HCT116 (cell line): ENCODE results near the gene SYNJ1. TPM values are rescaled to one million over a fixed set of nuclear protein-coding genes. Genes with fewer than 3 reads are reported as not detected.

Experiments
- ATAC-seq: fragments of 200-7000 bp; cut with Tn5 transposase; 2 replicates; pipeline ENCODE4 v1.9.1; 2020; ENCODE audit warnings: mild to moderate bottlenecking, moderate library complexity
- BruUV-seq: library from RNA; stranded (reverse); fragments of 400-500 nt; replicated peaks from 2 replicates; lab custom pipeline; 2021; lab: Mats Ljungman, UMichigan
- CTCF ChIA-PET: fragments of 300-600 bp; sonication (Branson Sonifier 250); formaldehyde crosslinking; loops from one replicate; lab custom pipeline; 2021; ENCODE audit warnings: antibody characterized with exemption; lab: Charles Lee
- POLR2A ChIA-PET: fragments of 300-600, 350-600 bp; sonication (Branson Sonifier 250); formaldehyde crosslinking; loops from one replicate; lab custom pipeline; 2021; ENCODE audit warnings: antibody characterized with exemption; lab: Charles Lee
- RAD21 ChIA-PET, 2 experiments: fragments of 300-600 bp; sonication (Branson Sonifier 250); formaldehyde crosslinking; loops; one replicate each; lab custom pipeline; 2023; ENCODE audit warnings: low total read pairs in 2 of 2; ENCODE audit not compliant: uncharacterized antibody in 2 of 2, unreplicated experiment in 2 of 2, low non-redundant PET in 1 of 2; lab: Charles Lee
- DNase-seq: peaks from one replicate; pipeline ENCODE4 v3.0.0-alpha.2; 2010; ENCODE audit warnings: low read depth, low spot score
- H2AFZ ChIP-seq: fragments of 200-600 bp; shearing (Covaris generic), sonication (generic); 2 replicates; pipeline ENCODE4 v1.6.1; 2017; ENCODE audit warnings: low read depth, mixed run types, mixed read lengths, antibody characterized with exemption, low read length; ENCODE audit not compliant: poor library complexity, severe bottlenecking
- H3K27ac ChIP-seq: 2 replicates; pipeline ENCODE4 v1.5.1; 2012; ENCODE audit warnings: low read depth, low read length
- H3K27me3 ChIP-seq: fragments of 200-600 bp; sonication (generic); 2 replicates; pipeline ENCODE4 v1.6.1; 2016; ENCODE audit warnings: mixed run types, low read length, mixed read lengths; ENCODE audit not compliant: insufficient read depth
- H3K36me3 ChIP-seq, 2 experiments: fragments of 200-500 bp in 1 of 2; fragments of 200-600 bp in 1 of 2; sonication (Bioruptor generic) in 1 of 2; sonication (generic) in 1 of 2; 2 replicates each; pipeline versions ENCODE4 v1.5.1 to v1.6.1; 2014 to 2016; ENCODE audit warnings: low read length in 2 of 2, inconsistent platforms in 1 of 2, mixed read lengths in 1 of 2, mixed run types in 1 of 2; ENCODE audit not compliant: insufficient read depth in 2 of 2, control insufficient read depth in 1 of 2
- H3K4me1 ChIP-seq, 2 experiments: fragments of 200-600 bp in 1 of 2; sonication (generic) in 1 of 2; 2 replicates each; pipeline versions ENCODE4 v1.5.1 to v1.6.1; 2012 to 2017; ENCODE audit warnings: low read length in 2 of 2, inconsistent platforms in 1 of 2, mild to moderate bottlenecking in 1 of 2, mixed read lengths in 1 of 2, mixed run types in 1 of 2, moderate library complexity in 1 of 2; ENCODE audit not compliant: insufficient read depth in 2 of 2, control insufficient read depth in 1 of 2
- H3K4me2 ChIP-seq: fragments of 200-600 bp; sonication (generic); 2 replicates; pipeline ENCODE4 v1.6.1; 2017; ENCODE audit warnings: mixed run types, low read length, mixed read lengths
- H3K4me3 ChIP-seq, 2 experiments: fragments of 200-600 bp in 1 of 2; sonication (generic) in 1 of 2; replicated peaks in 1 of 2; 2 replicates each; pipeline ENCODE4 v1.5.1; 2011 to 2016; ENCODE audit warnings: low read length in 2 of 2, control low read depth in 1 of 2, low read depth in 1 of 2, mild to moderate bottlenecking in 1 of 2, mixed read lengths in 1 of 2, mixed run types in 1 of 2
- H3K79me2 ChIP-seq: fragments of 200-600 bp; sonication (generic); 2 replicates; pipeline ENCODE4 v1.6.1; 2017; ENCODE audit warnings: mild to moderate bottlenecking, mixed run types, low read length, moderate library complexity, mixed read lengths; ENCODE audit not compliant: insufficient read depth
- H3K9ac ChIP-seq: fragments of 200-600 bp; sonication (generic); 2 replicates; pipeline ENCODE4 v1.6.1; 2016; ENCODE audit warnings: low read length, mixed read lengths
- H3K9me2 ChIP-seq: fragments of 200-600 bp; sonication (generic), shearing (Covaris generic); 2 replicates; pipeline ENCODE4 v1.6.1; 2017; ENCODE audit warnings: mixed run types, mild to moderate bottlenecking, moderate library complexity; ENCODE audit not compliant: insufficient read depth
- H3K9me3 ChIP-seq, 2 experiments: fragments of 200-500 bp in 1 of 2; fragments of 200-600 bp in 1 of 2; sonication (Bioruptor generic) in 1 of 2; sonication (generic) in 1 of 2; 2 replicates each; pipeline ENCODE4 v1.6.1; 2014 to 2017; ENCODE audit warnings: low read length in 2 of 2, mixed read lengths in 2 of 2, inconsistent platforms in 1 of 2, low read depth in 1 of 2, mild to moderate bottlenecking in 1 of 2, mixed run types in 1 of 2, moderate library complexity in 1 of 2; ENCODE audit not compliant: control insufficient read depth in 1 of 2, insufficient read depth in 1 of 2
- H4K20me1 ChIP-seq: fragments of 200-600 bp; sonication (generic), shearing (Covaris generic); 2 replicates; pipeline ENCODE4 v1.6.1; 2017; ENCODE audit warnings: mixed run types, mild to moderate bottlenecking, moderate library complexity; ENCODE audit not compliant: insufficient read depth
- ATF3 ChIP-seq: IDR thresholded peaks from 2 replicates; pipeline ENCODE4 v1.6.1; 2012
- CBX3 ChIP-seq: IDR thresholded peaks from 2 replicates; pipeline ENCODE4 v1.6.1; 2012; ENCODE audit warnings: low read depth
- EGR1 ChIP-seq: IDR thresholded peaks from 2 replicates; pipeline ENCODE4 v1.6.1; 2012; ENCODE audit warnings: low read depth
- ELF1 ChIP-seq: IDR thresholded peaks from 2 replicates; pipeline ENCODE4 v1.6.1; 2012; ENCODE audit warnings: low read depth, borderline replicate concordance
- EZH2phosphoT487 ChIP-seq: fragments of 200-600 bp; IDR thresholded peaks from 2 replicates; pipeline ENCODE4 v1.6.1; 2018; ENCODE audit warnings: antibody characterized with exemption, borderline replicate concordance
- JUND ChIP-seq: IDR thresholded peaks from 2 replicates; pipeline ENCODE4 v1.6.1; 2012
- POLR2A ChIP-seq: IDR thresholded peaks from 2 replicates; pipeline ENCODE4 v1.7.0; 2011; ENCODE audit warnings: borderline replicate concordance; ENCODE audit not compliant: insufficient read depth, insufficient read length; ENCODE audit errors: extremely low read depth
- RAD21 ChIP-seq: IDR thresholded peaks from 2 replicates; pipeline ENCODE4 v1.6.1; 2012; ENCODE audit warnings: low read depth, mild to moderate bottlenecking
- REST ChIP-seq: IDR thresholded peaks from 2 replicates; pipeline ENCODE4 v1.6.1; 2012; ENCODE audit warnings: low read depth
- SIN3A ChIP-seq: IDR thresholded peaks from 2 replicates; pipeline ENCODE4 v1.6.1; 2012; ENCODE audit warnings: low read depth
- TCF7L2 ChIP-seq: IDR thresholded peaks from 2 replicates; pipeline ENCODE4 v1.7.0; 2011; ENCODE audit warnings: borderline replicate concordance, inconsistent platforms; ENCODE audit not compliant: insufficient read depth, insufficient read length; ENCODE audit errors: extremely low read depth
- ZBTB33 ChIP-seq: IDR thresholded peaks from 2 replicates; pipeline ENCODE4 v1.6.1; 2011; ENCODE audit warnings: mild to moderate bottlenecking, low read length, moderate library complexity; ENCODE audit not compliant: insufficient replicate concordance; ENCODE audit errors: extremely low read depth
- intact Hi-C: fragments of 100-400 bp; cut with micrococcal nuclease; formaldehyde crosslinking; loops from 2 replicates; pipeline ENCODE4 v1.10.0; 2022
- total RNA-seq: library from RNA; stranded (reverse); gene quantifications from one replicate; pipeline ENCODE4 v1.2.1, GENCODE V29; 2021; ENCODE audit not compliant: unreplicated experiment
- TF ChIP-seq, protein P1 (sequence below): IDR thresholded peaks from 2 replicates; pipeline ENCODE4 v1.6.1; 2012

Gene SYNJ1
- total RNA-seq, 1 experiment from 2014 or later: 7.2 TPM

GRCh38 chr21:32687643-32688345 lies 40.0 kb downstream of the SYNJ1 start:
- BruUV-seq: no TSS peak
- Histone ChIP-seq H3K4me1 (no peaks in the 10 kb centered on the region), H3K9me3 (no peaks in the 10 kb centered on the region), H3K27ac (no peak overlapping the region), H4K20me1 (no peaks in the 10 kb centered on the region), H3K36me3 (no peaks in the 10 kb centered on the region), H3K4me3 (no peak overlapping the region), H3K79me2 (no peaks in the 10 kb centered on the region), H3K9ac (no peak overlapping the region), H3K27me3 (no peaks in the 10 kb centered on the region), H3K4me2 (no peak overlapping the region), H2AFZ (no peak overlapping the region), H3K9me2 (no peaks in the 10 kb centered on the region)
- TF ChIP-seq ZBTB33: no peak
- TF ChIP-seq RAD21: peak; percentile 11; the same call in 1 of the 2 replicates
- intact Hi-C loops: no loop called here
- ATAC-seq: no peak
- CTCF ChIA-PET: no interaction called here
- no peak for DNase-seq
- RAD21 ChIA-PET: no interaction called here
- POLR2A ChIA-PET: no interaction called here

DNA sequence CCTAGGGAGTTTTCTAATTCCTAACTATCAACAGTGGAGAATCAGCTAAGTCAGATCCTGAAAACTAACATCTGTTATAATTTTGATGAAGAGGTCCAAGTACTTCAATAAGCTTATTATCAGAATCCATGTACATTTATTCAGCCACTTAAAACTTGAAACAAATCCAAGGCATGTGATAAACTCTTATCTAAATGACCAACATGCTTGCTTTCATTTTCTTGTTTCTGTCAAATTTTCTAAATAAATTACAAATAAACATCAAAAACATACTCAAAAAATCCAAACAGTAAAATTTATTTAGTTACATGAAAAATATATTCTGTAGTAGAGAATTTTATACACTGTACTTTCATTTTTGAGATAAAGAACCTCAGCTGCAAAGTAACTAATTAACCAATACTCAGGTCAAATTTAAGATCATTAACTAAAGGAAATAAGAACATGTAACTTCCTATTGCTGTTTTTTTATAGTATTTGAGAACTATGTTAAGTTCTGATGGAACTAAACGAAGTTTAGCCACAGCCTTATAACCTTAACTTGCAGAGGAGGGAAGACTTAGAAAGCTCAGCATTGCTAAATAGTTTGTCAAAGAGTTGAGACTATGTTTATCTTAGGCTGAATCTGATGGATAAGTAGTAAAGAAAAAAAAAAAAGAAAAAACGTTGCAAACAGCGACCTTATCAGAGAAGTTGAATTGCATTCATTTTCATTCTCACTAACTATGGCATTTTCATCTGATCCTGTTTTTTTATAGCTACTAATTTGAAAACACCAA lies 44.9 kb downstream of the SYNJ1 start:
- Histone ChIP-seq H3K9me2 (no peaks in the 10 kb centered on the region), H3K79me2 (no peaks in the 10 kb centered on the region), H4K20me1 (no peaks in the 10 kb centered on the region; the same call in 1 of the 2 replicates), H3K4me3 (no peak overlapping the region), H3K27ac (no peak overlapping the region), H3K4me2 (no peak overlapping the region), H2AFZ (no peak overlapping the region), H3K9ac (no peak overlapping the region), H3K27me3 (no peaks in the 10 kb centered on the region), H3K4me1 (no peaks in the 10 kb centered on the region), H3K36me3 (no peaks in the 10 kb centered on the region), H3K9me3 (no peaks in the 10 kb centered on the region)
- ChIA-PET POLR2A (no interaction called here), CTCF (no interaction called here), RAD21 (no interaction called here)
- intact Hi-C loops: loop anchor here (2.0 kb wide), 1 partner anchor 66 kb away; no protein-coding TSS in a partner anchor
- ATAC-seq (no peak), DNase-seq (no peak)
- BruUV-seq: no TSS peak
- TF ChIP-seq TCF7L2: no peak
- TF ChIP-seq, protein P1, sequence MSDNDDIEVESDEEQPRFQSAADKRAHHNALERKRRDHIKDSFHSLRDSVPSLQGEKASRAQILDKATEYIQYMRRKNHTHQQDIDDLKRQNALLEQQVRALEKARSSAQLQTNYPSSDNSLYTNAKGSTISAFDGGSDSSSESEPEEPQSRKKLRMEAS: no peak
- no peak for TF ChIP-seq REST
- no peak for TF ChIP-seq EGR1
- no peak for TF ChIP-seq CBX3
- no peak for TF ChIP-seq POLR2A
- no peak for TF ChIP-seq JUND
- TF ChIP-seq ELF1: no peak
- no peak for TF ChIP-seq SIN3A
- no peak for TF ChIP-seq ATF3
- TF ChIP-seq EZH2phosphoT487: no peak
